Right ventricle myocardium inferior (tissue), 1 donor: ENCODE results near the gene OSBPL10. TPM values are rescaled to one million over a fixed set of nuclear protein-coding genes. Genes with fewer than 3 reads are reported as not detected.

Experiments used
- ATAC-seq: fragments of 200-7000 bp; cut with Tn5 transposase; one replicate; pipeline ENCODE4 v1.9.1; 2020; ENCODE audit warnings: mild to moderate bottlenecking, moderate library complexity
- DNase-seq: peaks from one replicate; pipeline ENCODE4 v3.0.0; 2021; ENCODE audit errors: missing footprints
- intact Hi-C: fragments of 100-400 bp; cut with DNase I; formaldehyde crosslinking; loops from one replicate; pipeline ENCODE4 v1.11.0; 2022
- total RNA-seq: library from RNA; stranded (reverse); fragmentation: NEBNext Ultra II Directional; extraction: Animal tissue kit (Norgen Biotek cat#: 25700); gene quantifications from one replicate; pipeline ENCODE4 v1.2.1, GENCODE V29; 2021
- donor health status: DM: no; HTN: yes; CAD: no; lungs with severe emphysema.

The OSBPL10 gene
- total RNA-seq, 1 donor from 2014 or later: 6.6 TPM

DNA sequence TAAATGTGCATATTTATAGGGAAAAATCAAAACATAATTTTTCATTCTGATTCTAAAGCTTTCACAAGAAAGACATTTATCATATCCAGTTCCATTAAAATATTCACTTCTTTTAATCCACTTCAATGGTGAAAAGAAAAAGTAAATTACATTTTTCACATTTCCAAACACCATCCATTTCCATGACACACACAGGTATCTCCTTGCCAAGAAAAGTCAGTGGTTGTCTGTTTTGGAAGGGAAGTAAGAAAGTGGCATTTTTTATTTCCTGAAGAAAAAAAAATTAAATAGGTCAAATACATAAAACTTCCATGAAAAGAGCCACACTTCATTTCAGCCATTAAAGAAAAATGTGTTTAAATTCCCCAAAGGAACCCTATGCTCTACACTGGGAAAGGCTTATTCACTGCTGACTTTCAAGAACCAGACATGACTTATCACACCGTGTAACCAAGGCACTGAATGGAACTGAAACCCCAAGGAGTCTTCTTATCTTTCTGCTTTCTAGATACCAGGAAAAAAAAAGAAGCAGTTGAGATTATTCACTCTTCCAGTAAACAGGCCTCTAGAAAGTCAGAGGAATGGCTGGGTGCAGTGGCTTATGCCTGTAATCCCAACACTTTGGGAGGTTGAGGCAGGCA, 44.5 kb downstream of the OSBPL10 start:
- DNase-seq (no peak), ATAC-seq (no peak)
- intact Hi-C loops: no loop called here

DNA sequence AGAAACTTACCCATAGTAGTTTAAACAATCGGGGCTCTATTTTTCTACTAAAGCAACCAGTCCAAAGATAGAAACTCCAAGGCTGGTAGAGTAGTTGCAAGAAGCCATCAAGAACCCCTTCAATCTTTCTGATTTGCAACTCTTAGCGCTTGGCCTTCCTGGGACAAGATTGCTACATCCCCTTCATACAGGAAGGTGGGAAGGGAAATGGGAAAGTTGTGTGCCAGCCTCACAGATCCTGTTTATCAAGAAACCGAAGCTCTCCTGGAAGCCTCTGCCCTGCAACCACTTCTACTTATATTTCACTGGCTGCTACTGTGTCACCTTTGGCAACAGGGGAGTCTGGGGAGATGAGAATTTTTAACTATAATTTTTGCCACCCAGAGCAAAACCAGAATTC, 46.2 kb downstream of the OSBPL10 start:
- DNase-seq (no peak), ATAC-seq (no peak)
- intact Hi-C loops: no loop called here

DNA sequence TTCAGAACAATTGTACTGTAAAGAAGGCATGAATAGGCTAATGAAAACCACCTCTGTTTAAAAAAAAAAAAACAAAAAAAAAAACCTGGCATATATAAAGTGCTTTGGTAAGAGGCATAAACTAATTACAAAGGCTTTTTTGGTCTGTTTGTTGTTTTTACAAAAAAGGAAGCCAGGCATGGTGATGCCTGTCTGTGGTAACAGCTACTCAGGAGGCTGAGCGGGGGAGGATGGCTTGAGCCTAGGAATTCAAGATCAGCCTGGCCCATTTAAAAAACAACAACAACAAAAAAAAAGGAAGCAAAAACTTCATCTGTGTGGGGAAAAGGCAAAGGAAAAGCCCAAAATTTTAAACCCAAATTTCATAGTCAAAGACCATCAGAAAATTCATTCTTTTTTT, 47.0 kb downstream of the OSBPL10 start:
- DNase-seq (no peak), ATAC-seq (no peak)
- intact Hi-C loops: no loop called here

DNA sequence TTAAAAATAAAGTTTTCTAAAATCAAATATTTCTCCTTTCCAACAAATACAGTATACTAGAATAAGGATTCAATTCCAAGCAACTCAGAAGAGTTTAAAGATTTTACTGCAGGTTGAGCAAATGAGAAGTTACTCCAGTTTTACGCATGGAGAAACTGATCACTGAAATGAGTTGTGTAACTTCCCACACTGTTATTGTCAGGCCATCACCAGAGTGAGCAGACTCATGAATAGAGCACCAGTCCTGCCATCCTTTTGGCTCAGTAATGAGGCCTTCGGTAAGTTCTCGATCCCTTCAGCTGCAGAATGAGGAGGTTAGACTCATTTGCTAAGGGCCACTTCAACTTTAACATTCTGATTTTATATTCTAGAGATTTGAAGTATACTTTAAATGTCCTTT, 48.1 kb downstream of the OSBPL10 start:
- ATAC-seq (no peak), DNase-seq (no peak)
- intact Hi-C loops: no loop called here

DNA sequence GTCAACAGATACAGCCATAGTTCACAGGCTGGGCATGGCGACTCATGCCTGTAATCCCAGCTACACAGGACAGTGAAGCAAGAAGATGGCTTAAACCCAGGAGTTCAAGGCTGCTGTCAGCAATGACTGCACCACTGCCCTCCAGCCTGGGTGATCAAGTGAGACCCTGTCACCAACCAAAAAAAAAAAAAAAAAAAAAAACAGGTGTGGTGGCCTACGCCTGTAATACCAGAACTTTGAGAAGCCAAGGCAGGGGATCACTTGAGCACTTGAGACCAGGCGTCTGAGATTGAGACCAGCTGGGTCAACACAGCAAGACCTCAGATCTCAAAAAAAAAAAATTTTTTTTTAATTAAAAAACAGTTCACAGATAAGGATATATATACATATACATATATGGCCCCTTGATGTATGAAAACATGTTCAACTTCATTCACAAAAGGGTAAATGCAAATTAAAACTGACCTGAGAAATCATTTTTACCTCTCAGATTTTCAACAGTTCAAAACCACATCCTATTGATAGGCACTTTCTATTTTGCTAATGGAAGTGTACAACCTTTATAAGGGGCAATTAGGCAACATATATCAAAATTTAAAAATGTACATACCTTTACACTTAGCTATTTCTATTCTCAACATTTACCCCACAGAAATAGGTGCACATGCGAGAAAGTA, 51.1 kb downstream of the OSBPL10 start:
- ATAC-seq: no peak
- intact Hi-C loops: no loop called here
- DNase-seq: no peak

DNA sequence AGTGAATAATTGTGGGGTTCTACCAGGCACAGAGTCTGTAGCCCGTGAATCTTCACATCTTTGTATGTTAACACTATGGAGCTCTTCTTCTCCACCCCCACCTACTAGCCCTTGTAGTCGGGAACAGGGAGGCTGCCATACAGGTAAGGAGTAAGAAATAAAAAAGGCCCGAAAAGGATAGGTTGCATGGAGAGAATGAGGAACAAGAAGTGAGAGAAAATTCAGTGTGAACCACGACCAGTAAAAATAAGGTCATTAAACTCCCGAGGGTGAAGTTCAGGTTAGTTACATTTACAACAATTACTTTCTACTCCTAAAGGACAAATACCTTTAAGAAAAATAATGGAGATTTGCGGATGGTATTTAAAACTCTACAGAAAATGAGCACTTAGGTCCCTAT, 53.3 kb downstream of the OSBPL10 start:
- DNase-seq (no peak), ATAC-seq (no peak)
- intact Hi-C loops: no loop called here

DNA sequence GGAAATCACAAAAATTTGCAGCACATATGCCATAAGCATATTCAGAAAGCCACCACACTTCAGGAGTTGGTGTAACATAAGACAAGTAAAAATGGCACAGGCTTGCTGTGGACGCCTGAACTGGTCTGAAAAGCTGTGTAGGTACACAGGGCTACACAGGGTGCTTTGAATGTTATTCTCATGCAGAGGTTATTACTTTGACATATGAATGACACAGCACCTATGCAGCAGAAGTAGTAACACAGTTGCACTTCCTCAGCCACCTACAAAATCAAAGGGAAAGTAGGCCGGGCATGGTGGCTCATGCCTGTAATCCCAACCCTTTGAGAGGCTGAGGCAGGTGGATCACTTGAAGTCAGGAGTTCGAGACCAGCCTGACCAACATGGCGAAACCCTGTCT, 54.5 kb downstream of the OSBPL10 start:
- DNase-seq (no peak), ATAC-seq (no peak)
- intact Hi-C loops: no loop called here

DNA sequence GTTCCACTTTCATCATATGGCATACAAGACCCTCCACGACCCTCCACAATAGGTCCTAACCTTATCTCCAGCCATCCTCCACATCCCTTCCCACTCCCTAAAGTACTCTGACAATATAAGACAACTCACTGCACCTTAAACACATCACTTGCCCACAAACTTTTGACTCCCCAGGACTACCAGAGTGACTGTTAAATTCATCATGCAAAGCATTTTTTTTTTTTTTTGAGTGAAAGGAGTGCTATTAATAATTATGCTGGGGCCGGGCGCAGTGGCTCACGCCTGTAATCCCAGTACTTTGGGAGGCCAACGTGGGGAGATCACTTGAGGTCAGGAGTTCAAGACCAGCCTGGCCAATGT, 55.8 kb downstream of the OSBPL10 start:
- DNase-seq: no peak
- intact Hi-C loops: no loop called here
- no peak for ATAC-seq

DNA sequence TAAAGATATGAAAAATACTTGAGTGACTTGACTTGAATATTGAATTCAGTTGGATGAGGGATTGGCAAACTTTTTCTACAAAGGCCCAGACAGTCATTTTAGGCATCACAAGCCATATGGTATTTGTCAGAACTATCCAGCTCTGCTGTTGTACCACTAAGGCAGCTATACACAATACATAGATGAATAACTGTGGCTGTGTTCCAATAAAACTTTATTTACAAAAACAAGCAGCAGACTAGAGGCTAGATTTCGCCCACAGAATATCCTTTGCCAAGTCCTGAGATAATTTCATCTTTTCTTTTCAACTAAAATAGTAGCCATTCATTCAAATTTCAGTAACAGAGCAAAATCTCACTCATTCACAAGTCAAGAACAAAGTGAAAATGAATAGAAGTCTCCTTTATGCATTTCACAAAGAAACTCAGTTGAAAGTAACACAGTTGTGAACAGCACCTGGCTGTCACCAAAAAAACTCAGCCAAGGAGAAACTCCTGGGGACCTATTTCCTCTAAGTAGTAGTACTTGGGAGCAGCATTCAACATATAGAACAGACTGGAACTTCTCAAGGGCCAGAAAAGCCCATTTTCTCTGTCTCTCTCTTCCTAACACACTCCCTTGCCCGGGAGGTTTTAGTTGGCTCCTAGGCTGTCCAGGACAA, 56.3 kb downstream of the OSBPL10 start:
- intact Hi-C loops: no loop called here
- no peak for DNase-seq
- no peak for ATAC-seq

DNA sequence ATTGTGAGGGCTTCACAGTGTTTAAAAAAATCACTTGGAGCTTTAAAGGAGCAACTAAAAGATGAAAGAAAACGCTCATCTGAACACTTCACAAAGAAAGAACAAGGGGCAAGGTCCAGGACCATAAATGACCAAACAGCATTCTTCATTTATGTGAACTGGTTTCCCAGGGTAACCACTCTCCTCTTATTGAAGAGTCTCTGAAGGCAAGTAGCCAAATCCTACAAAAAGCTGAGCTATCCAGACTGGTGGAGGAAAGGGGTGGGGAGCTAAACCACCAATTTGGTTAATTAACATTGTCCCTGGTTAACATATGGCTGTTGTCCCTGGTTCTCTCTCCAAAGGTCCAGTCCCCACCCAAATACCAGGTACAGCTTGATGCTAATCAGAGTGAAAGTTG, 58.1 kb downstream of the OSBPL10 start:
- DNase-seq (no peak), ATAC-seq (no peak)
- intact Hi-C loops: no loop called here

DNA sequence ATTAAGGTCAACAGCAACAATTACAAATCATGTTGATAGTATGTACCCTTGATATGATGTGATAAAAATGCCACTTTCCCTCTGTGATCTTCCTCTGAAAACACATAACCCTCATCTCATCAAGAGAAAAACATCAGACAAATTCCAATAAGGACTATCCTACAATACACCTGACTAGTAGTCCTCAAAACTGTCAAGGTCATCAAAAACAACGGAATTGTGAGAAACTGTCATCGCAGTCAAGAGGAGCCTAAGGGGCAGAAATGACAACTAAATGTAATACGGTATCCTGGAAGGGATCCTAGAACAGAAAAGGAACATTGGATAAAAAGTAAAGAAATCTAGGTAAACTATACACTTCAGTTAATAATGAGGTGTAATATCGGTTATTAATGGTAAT, 59.2 kb downstream of the OSBPL10 start:
- no peak for DNase-seq
- no peak for ATAC-seq
- intact Hi-C loops: no loop called here

DNA sequence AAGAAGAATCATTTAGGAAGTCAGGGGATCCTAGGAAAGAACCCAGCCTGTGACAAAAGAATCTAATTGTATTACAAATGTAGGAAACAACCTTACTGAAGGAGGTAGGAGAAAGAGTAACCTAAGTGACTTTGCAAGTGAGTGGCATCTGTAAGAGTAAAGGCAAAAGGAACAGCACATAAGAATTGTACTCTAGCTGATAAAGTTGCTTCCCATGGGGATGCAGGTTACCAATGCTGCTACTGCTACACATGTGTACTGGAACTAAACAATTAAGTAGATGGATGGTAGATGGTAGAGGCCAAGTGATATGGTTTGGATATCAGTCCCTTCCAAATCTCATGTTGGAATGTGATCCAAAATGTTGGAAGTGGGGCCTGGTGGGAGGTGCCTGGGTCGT, 60.8 kb downstream of the OSBPL10 start:
- DNase-seq: no peak
- no peak for ATAC-seq
- intact Hi-C loops: no loop called here

DNA sequence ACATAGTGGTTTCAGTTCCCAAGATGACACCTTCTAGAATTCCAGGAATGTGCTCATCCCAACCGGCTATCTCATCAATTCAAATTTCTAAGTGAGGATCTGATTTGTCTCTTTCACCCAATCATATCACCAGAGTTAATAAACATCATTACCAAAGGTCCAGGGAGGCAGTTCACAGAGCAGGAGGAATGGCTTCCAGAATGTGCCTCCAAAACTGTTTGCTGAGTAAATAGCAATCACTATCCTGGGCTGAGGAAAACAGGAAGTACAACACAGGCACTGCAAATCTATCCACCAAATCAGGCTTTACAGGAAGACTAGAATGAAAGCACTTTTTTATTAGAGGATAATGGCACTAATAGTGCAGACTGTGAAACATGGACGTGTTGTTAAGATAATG, 61.5 kb downstream of the OSBPL10 start:
- intact Hi-C loops: no loop called here
- ATAC-seq (no peak), DNase-seq (no peak)

DNA sequence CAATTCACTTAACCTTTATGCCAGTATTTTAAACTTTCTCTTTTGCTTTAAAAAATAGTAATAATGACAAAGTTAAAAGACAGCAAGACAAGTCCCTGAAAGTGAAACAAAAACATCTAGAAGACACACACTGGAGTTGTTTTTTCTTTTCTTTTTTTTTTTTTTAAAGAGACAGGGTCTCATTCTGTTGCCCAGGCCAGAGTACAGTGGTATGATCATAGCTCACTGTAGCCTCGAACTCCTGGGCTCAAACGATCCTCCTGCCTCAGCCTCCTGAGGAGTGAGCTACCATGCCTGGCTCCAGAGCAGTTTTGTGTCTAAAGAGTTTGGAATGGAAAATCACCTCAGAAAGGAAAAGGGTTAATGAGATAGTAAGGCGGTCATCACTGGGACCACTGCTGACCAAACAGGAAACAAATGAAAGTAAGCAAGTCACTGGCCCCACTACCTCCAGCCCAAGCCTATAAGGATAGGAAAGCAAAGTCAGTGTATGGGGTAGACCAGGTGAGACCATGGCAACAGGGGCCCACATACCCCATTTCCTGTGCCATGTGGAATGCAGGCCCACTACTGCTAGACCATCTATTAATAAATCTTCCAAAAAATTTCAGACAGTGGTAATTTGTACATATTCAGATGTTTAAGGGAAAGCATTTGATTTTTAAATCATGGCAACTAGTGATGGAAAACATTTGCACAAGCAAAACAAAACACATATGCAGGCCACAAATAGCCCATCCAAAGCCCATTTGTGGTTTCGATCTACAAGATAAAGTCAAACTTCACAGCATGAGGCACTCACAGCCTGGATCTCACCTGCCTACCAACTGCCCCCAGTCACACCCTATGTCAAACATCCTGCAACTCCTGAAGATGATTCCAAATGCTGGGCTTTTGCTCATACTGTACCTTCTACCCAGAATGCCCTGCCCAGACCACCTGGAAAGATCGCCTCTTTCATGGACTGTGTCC, 62.6 kb downstream of the OSBPL10 start:
- intact Hi-C loops: no loop called here
- DNase-seq (no peak), ATAC-seq (no peak)

DNA sequence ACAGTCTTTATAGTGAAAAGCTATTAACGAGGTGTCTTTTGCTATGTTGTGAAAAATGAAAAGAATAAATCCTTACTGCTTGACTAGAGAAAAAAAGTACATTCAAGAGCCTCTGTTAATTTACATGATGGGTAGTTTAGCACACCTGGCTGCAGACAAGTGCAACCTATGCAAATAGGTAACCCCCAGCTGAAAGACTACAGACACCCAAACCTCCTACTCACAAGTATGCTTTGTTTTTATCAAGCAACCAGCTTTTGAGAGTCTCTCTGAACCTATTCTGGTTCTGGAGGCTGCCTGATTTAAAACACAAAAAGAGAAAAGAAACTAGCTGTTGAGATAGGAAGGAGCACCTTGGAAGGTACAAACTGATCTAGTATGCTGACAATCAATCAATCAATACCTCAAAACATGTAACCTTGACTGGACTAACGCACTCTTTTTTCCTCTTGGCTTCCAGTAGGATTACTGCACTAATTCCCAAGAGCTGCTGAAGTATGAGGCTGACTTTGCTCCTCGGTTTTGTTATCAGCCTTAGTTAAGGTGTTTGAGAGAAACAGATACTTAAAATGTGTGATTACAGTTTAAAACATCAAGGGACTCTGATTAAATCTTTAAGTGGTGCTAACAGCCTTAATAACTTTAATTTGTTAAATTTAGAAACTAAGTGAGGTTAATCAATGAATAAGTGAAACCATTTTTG, 63.6 kb downstream of the OSBPL10 start:
- ATAC-seq: no peak
- intact Hi-C loops: no loop called here

DNA sequence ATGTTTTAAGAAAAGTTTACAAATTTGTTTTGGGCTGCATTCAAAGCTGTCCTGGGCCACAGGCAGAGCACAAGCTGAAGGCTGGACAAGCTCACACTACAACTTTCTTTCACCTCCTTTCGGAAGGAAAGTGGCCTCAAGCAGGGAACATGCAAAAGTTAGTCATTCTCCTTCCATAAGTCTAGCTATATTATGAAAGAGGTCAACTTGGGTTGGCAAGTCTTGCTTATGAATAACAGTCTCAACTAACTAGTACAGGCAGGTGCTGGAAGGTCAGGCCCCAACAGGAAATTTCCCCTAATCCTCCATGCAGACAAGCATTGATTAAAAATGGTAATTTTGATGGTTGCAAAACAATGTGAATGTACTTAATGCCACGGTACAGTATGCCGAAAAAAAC, 69.4 kb downstream of the OSBPL10 start:
- DNase-seq: no peak
- intact Hi-C loops: no loop called here
- ATAC-seq: no peak

More for the DNA sequence above, 63.6 kb downstream of the OSBPL10 start:
- DNase-seq: no peak

DNA sequence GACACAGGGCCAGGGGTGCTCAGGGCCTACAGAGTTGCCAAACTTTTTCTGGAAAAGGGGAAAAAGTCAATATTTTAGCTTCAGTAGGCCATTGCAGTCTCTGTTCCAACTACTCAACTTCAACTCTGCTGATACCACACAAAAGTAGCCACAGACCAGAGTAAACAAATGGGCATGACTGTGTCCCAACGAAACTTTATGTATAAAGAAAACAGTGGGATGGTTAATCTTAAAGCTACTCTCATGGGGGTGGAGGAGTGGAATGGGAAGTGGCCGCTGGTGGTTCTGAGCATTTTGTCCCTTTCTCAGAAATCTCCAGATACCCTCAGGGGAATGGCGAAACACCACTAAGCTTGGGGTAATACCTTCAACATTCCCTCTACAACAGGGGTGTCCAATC, 69.9 kb downstream of the OSBPL10 start:
- intact Hi-C loops: no loop called here
- ATAC-seq: no peak
- no peak for DNase-seq

DNA sequence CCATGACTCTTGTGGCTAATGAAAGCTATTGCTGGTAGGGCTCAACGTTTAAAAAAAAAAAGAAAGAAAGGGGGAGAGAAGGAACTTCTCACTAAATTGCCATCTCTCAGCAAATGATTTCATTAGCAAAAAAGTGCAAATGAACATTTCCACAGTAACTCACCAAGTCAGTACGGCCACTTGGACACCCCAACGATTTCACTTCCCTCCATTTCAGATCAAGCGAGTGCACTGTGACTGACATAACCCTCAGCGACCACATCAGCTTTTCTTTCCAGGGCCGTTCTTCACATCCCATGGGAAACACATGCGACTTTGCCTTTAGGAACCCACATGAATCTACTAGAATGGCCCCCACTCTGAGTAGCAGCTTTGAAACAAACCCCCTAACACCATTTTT, 71.6 kb downstream of the OSBPL10 start:
- intact Hi-C loops: no loop called here
- DNase-seq: no peak
- no peak for ATAC-seq
